B cell (primary cell): ENCODE measurements around the gene GARRE1. TPM values are rescaled to one million over a fixed set of nuclear protein-coding genes. Genes with fewer than 3 reads are reported as not detected.
"Not testable (repeated sequence)": the region's sequence is repeated elsewhere in the genome, so short reads cannot be mapped to it uniquely, and the experiment has no call there.

Experiments
- ATAC-seq: fragments of 200-7000 bp; cut with Tn5 transposase; one replicate; pipeline ENCODE4 v1.10.0; 2021; ENCODE audit warnings: low read depth, mild to moderate bottlenecking, moderate number of reproducible peaks, moderate library complexity
- CTCF ChIA-PET: fragments of 350-600 bp; sonication (Branson Sonifier 250); formaldehyde crosslinking; loops from one replicate; lab custom pipeline; 2021; ENCODE audit warnings: antibody characterized with exemption, inconsistent platforms; lab: Charles Lee
- POLR2A ChIA-PET: fragments of 350-600 bp; sonication (Branson Sonifier 250); formaldehyde crosslinking; loops from one replicate; lab custom pipeline; 2021; ENCODE audit warnings: antibody characterized with exemption; lab: Charles Lee
- DNase-seq: peaks from one replicate; pipeline ENCODE4 v3.0.0; 2013
- H2AFZ ChIP-seq: 2 replicates; pipeline ENCODE4 v1.6.1; 2012; ENCODE audit warnings: mild to moderate bottlenecking, low read depth, low read length; ENCODE audit not compliant: insufficient read depth, poor library complexity, severe bottlenecking
- H3K27ac ChIP-seq, 2 donors: 1 replicate in 1 of 2; 2 replicates in 1 of 2; pipeline ENCODE4 v1.5.1; 2012 to 2013; ENCODE audit warnings: low read length in 2 of 2, mild to moderate bottlenecking in 2 of 2, moderate library complexity in 1 of 2
- H3K27me3 ChIP-seq, 4 experiments: fragments of 200-600 bp in 1 of 4; sonication (generic) in 1 of 4; replicated peaks in 1 of 4; 1 replicate in 2 of 4; 2 replicates in 2 of 4; pipeline versions ENCODE4 v1.6.1 to v1.7.0; 2013 to 2016; ENCODE audit warnings: low read length in 3 of 4, mild to moderate bottlenecking in 2 of 4, mixed read lengths in 1 of 4, moderate library complexity in 1 of 4; ENCODE audit not compliant: insufficient read depth in 4 of 4, control insufficient read depth in 3 of 4; ENCODE audit errors: control extremely low read depth in 1 of 4
- H3K36me3 ChIP-seq, 2 experiments: replicated peaks in 1 of 2; 1 replicate in 1 of 2; 2 replicates in 1 of 2; pipeline versions ENCODE4 v1.6.1 to v1.7.1; 2013; ENCODE audit warnings: low read length in 1 of 2; ENCODE audit not compliant: insufficient read depth in 2 of 2, control insufficient read depth in 1 of 2; ENCODE audit errors: control extremely low read depth in 1 of 2, extremely low read depth in 1 of 2
- H3K4me1 ChIP-seq, 2 donors: fragments of 200-600 bp in 1 of 2; sonication (generic) in 1 of 2; 1 replicate in 1 of 2; 2 replicates in 1 of 2; pipeline versions ENCODE4 v1.5.1 to v1.6.1; 2013 to 2017; ENCODE audit warnings: low read length in 2 of 2; ENCODE audit not compliant: control insufficient read depth in 2 of 2, insufficient read depth in 2 of 2
- H3K4me2 ChIP-seq: replicated peaks from 2 replicates; pipeline ENCODE3; 2012; ENCODE audit warnings: mild to moderate bottlenecking, low read depth, low read length; ENCODE audit not compliant: poor library complexity, severe bottlenecking
- H3K4me3 ChIP-seq, 5 experiments: fragments of 200-600 bp in 1 of 5; sonication (generic) in 1 of 5; 1 replicate in 3 of 5; 2 replicates in 2 of 5; pipeline versions ENCODE4 v1.5.1 to v1.7.0; 2011 to 2016; ENCODE audit warnings: low read length in 4 of 5, mild to moderate bottlenecking in 4 of 5, low read depth in 2 of 5, control low read depth in 1 of 5, moderate library complexity in 1 of 5; ENCODE audit not compliant: insufficient read depth in 1 of 5; ENCODE audit errors: control extremely low read depth in 1 of 5, extremely low read depth in 1 of 5
- H3K79me2 ChIP-seq: fragments of 200-600 bp; sonication (generic); one replicate; pipeline ENCODE4 v1.6.0; 2016; ENCODE audit warnings: low read length; ENCODE audit not compliant: control insufficient read depth, insufficient read depth
- H3K9ac ChIP-seq: fragments of 200-600 bp; sonication (generic); 2 replicates; pipeline ENCODE4 v1.6.1; 2017; ENCODE audit warnings: mild to moderate bottlenecking, low read length, moderate library complexity
- H3K9me3 ChIP-seq, 3 donors: one replicate each; pipeline versions ENCODE4 v1.6.1 to v1.7.1; 2013; ENCODE audit warnings: low read length in 2 of 3; ENCODE audit not compliant: control insufficient read depth in 2 of 3, insufficient read depth in 1 of 3; ENCODE audit errors: control extremely low read depth in 1 of 3
- H4K20me1 ChIP-seq: 2 replicates; pipeline ENCODE4 v1.6.0; 2012; ENCODE audit warnings: mild to moderate bottlenecking, low read length; ENCODE audit not compliant: insufficient read depth, control insufficient read depth, poor library complexity, severe bottlenecking
- H3K27ac Mint-ChIP-seq: one replicate; pipeline ENCODE4 v1.8.0; 2021; ENCODE audit warnings: mixed read lengths
- H3K27me3 Mint-ChIP-seq: one replicate; pipeline ENCODE4 v1.8.0; 2021; ENCODE audit warnings: mixed read lengths
- H3K4me1 Mint-ChIP-seq: one replicate; pipeline ENCODE4 v1.8.0; 2021; ENCODE audit warnings: mixed read lengths
- H3K4me3 Mint-ChIP-seq: one replicate; pipeline ENCODE4 v1.8.0; 2021; ENCODE audit warnings: mixed read lengths
- H3K9me3 Mint-ChIP-seq: one replicate; pipeline ENCODE4 v1.8.0; 2022; ENCODE audit warnings: mixed read lengths; ENCODE audit not compliant: insufficient read depth
- EZH2 ChIP-seq: IDR thresholded peaks from 2 replicates; pipeline ENCODE4 v1.6.1; 2012; ENCODE audit warnings: borderline replicate concordance, low read depth, mild to moderate bottlenecking, moderate library complexity, low read length; ENCODE audit not compliant: insufficient read depth, poor library complexity, severe bottlenecking
- WGBS: methylation state at CpG from one replicate; pipeline ENCODE4 v1.1.5; 2013; ENCODE audit warnings: missing lambda C conversion rate; ENCODE audit not compliant: insufficient coverage; 5-methylcytosine and 5-hydroxymethylcytosine counted together
- intact Hi-C: fragments of 100-400 bp; cut with micrococcal nuclease; formaldehyde crosslinking; loops from one replicate; pipeline ENCODE4 v1.10.0; 2022
- polyA plus RNA-seq: library from polyadenylated mRNA; depleted of rRNA; stranded (reverse); fragments of >200 nt; gene quantifications from 2 replicates; pipeline ENCODE4 v1.2.3, GENCODE V29; 2012
- total RNA-seq, 2 donors: library from RNA; stranded (reverse); fragments of 120-200 nt in 1 of 2; gene quantifications; 1 replicate in 1 of 2; 2 replicates in 1 of 2; pipeline versions ENCODE4 v1.2.3 to v1.2.4, GENCODE V29; 2013 to 2022
- TF ChIP-seq, protein P1 (sequence below): fragments of 200-600 bp; IDR thresholded peaks from one replicate; pipeline ENCODE4 v1.8.0; 2022; ENCODE audit warnings: antibody characterized with exemption, mild to moderate bottlenecking

The GARRE1 gene
- total and polyA plus RNA-seq, 2 donors (not counting 1 experiment from before 2014, with no cell fraction given), result 26.3 to 55.6 TPM

- DNase-seq (no peak), ATAC-seq (no peak)
- Histone ChIP-seq H3K4me1 (peaks cover 30 to 31% of the 10 kb centered on the region in 2 donors), H4K20me1 (peaks cover 7% of the 10 kb centered on the region), H3K27ac (no peak overlapping the region), H3K4me2 (no peak overlapping the region), H2AFZ (no peak overlapping the region), H3K27me3 (no peaks in the 10 kb centered on the region), H3K36me3 (peaks cover 0 to 11% of the 10 kb centered on the region in 2 experiments), H3K79me2 (peaks cover 100% of the 10 kb centered on the region), H3K9ac (no peak overlapping the region), H3K4me3 (no peak overlapping the region), H3K9me3 (no peaks in the 10 kb centered on the region)
- WGBS, result 100% methylated on average over 2 of the region's 4 CpGs
- TF ChIP-seq, protein P1, sequence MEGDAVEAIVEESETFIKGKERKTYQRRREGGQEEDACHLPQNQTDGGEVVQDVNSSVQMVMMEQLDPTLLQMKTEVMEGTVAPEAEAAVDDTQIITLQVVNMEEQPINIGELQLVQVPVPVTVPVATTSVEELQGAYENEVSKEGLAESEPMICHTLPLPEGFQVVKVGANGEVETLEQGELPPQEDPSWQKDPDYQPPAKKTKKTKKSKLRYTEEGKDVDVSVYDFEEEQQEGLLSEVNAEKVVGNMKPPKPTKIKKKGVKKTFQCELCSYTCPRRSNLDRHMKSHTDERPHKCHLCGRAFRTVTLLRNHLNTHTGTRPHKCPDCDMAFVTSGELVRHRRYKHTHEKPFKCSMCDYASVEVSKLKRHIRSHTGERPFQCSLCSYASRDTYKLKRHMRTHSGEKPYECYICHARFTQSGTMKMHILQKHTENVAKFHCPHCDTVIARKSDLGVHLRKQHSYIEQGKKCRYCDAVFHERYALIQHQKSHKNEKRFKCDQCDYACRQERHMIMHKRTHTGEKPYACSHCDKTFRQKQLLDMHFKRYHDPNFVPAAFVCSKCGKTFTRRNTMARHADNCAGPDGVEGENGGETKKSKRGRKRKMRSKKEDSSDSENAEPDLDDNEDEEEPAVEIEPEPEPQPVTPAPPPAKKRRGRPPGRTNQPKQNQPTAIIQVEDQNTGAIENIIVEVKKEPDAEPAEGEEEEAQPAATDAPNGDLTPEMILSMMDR, result no peak
- TF ChIP-seq EZH2, result no peak
- ChIA-PET CTCF (interaction anchor here (1.1 kb wide), 1 partner anchor 12 kb away, joined by 4 read pairs; no protein-coding TSS in a partner anchor), POLR2A (interaction anchor here (0.6 kb wide), 1 partner anchor 8 kb away, joined by 3 read pairs; no protein-coding TSS in a partner anchor)
- Mint-ChIP-seq H3K4me3 (no peak overlapping the region), H3K4me1 (peaks cover 59% of the 10 kb centered on the region), H3K27me3 (no peaks in the 10 kb centered on the region), H3K27ac (no peak overlapping the region), H3K9me3 (no peaks in the 10 kb centered on the region)
- intact Hi-C loops, result no loop called here
These were observed 24.4 kb downstream of the GARRE1 start for GRCh38 chr19:34278783-34279182.

GRCh38 chr19:34281444-34281843 lies 27.1 kb downstream of the GARRE1 start:
- WGBS, result 90% methylated on average over 1 of the region's 2 CpGs
- H3K4me3 ChIP-seq, POLR2A ChIA-PET, H3K9ac ChIP-seq, DNase-seq, H2AFZ ChIP-seq, CTCF ChIA-PET, H3K27ac ChIP-seq, H3K9me3 ChIP-seq, H3K27me3 Mint-ChIP-seq, intact Hi-C loops, ATAC-seq, H3K27me3 ChIP-seq, H3K4me3 Mint-ChIP-seq, H3K4me2 ChIP-seq, H3K9me3 Mint-ChIP-seq, H3K27ac Mint-ChIP-seq: not testable (repeated sequence)
- peaks cover 96% of the 10 kb centered on the region for H3K79me2 ChIP-seq
- peaks cover 35% of the 10 kb centered on the region for H3K4me1 Mint-ChIP-seq
- H4K20me1 ChIP-seq, result peaks cover 13% of the 10 kb centered on the region
- H3K4me1 ChIP-seq, result peaks cover 15 to 17% of the 10 kb centered on the region in 2 donors
- H3K36me3 ChIP-seq, result peaks cover 0 to 14% of the 10 kb centered on the region in 2 experiments
